Endodermal cell (in vitro differentiated cells): ENCODE data around the gene LYPLA2. TPM values are rescaled to one million over a fixed set of nuclear protein-coding genes. Genes with fewer than 3 reads are reported as not detected.
A peak's percentile ranks its signal among the peaks of the same experiment; 100 is the strongest.
"Not testable (repeated sequence)": the region's sequence is repeated elsewhere in the genome, so short reads cannot be mapped to it uniquely, and the experiment has no call there.

Experiments
- DNase-seq: peaks from one replicate; pipeline ENCODE4 v3.0.0-alpha.2; 2017
- H3K27ac ChIP-seq: 2 replicates; pipeline ENCODE4 v1.5.1; 2013; ENCODE audit warnings: mild to moderate bottlenecking, low read depth, low read length, moderate library complexity
- H3K27me3 ChIP-seq: 2 replicates; pipeline ENCODE4 v1.6.1; 2013; ENCODE audit warnings: mild to moderate bottlenecking, low read length, moderate library complexity; ENCODE audit not compliant: insufficient read depth, control insufficient read depth, poor library complexity, severe bottlenecking
- H3K36me3 ChIP-seq: 2 replicates; pipeline ENCODE4 v1.7.0; 2013; ENCODE audit warnings: mild to moderate bottlenecking, low read length, moderate library complexity; ENCODE audit not compliant: control insufficient read depth, insufficient read depth
- H3K4me1 ChIP-seq: one replicate; pipeline ENCODE4 v1.7.0; 2013; ENCODE audit warnings: low read length; ENCODE audit not compliant: control insufficient read depth, insufficient read depth
- H3K4me3 ChIP-seq: 2 replicates; pipeline ENCODE4 v1.5.1; 2013; ENCODE audit warnings: mild to moderate bottlenecking, low read length, moderate library complexity
- H3K9ac ChIP-seq: 2 replicates; pipeline ENCODE4 v1.6.1; 2013; ENCODE audit warnings: mild to moderate bottlenecking, low read length, moderate library complexity; ENCODE audit not compliant: poor library complexity, severe bottlenecking; ENCODE audit errors: extremely low read depth
- H3K9me3 ChIP-seq: 2 replicates; pipeline ENCODE4 v1.6.1; 2013; ENCODE audit warnings: mild to moderate bottlenecking, low read length, moderate library complexity; ENCODE audit not compliant: control insufficient read depth
- H3K27ac Mint-ChIP-seq: 2 replicates; pipeline ENCODE4 v1.8.0; 2020; ENCODE audit warnings: mixed read lengths
- H3K27me3 Mint-ChIP-seq: 2 replicates; pipeline ENCODE4 v1.8.0; 2021; ENCODE audit warnings: mild to moderate bottlenecking, mixed read lengths; ENCODE audit not compliant: insufficient read depth
- H3K36me3 Mint-ChIP-seq: 2 replicates; pipeline ENCODE4 v1.8.0; 2020; ENCODE audit warnings: low read depth, mixed read lengths
- H3K4me1 Mint-ChIP-seq: 2 replicates; pipeline ENCODE4 v1.8.0; 2020; ENCODE audit warnings: mixed read lengths
- H3K4me3 Mint-ChIP-seq: 2 replicates; pipeline ENCODE4 v1.8.0; 2020; ENCODE audit warnings: mild to moderate bottlenecking, moderate library complexity, mixed read lengths
- H3K9me3 Mint-ChIP-seq: 2 replicates; pipeline ENCODE4 v1.8.0; 2020; ENCODE audit warnings: mild to moderate bottlenecking, mixed read lengths
- WGBS, 2 experiments: methylation state at CpG; one replicate each; pipeline versions ENCODE4 v1.1.5 to v1.1.7; 2013; ENCODE audit warnings: missing lambda C conversion rate in 2 of 2, mixed read lengths in 1 of 2; ENCODE audit not compliant: insufficient coverage in 1 of 2, insufficient read length in 1 of 2; 5-methylcytosine and 5-hydroxymethylcytosine counted together
- total RNA-seq, 2 donors: library from RNA; stranded (reverse); fragmentation: NEBNext Ultra II Directional in 1 of 2; extraction: Animal tissue kit (Norgen Biotek cat#: 25700) in 1 of 2; gene quantifications; 2 replicates in 1 of 2; 3 replicates in 1 of 2; pipeline ENCODE4 v1.2.1, GENCODE V29; 2021
- TF ChIP-seq, protein P1 (sequence below): fragments of 200-600 bp; sonication (generic); conservative IDR thresholded peaks from 2 replicates; pipeline ENCODE4 v1.5.0; 2021; ENCODE audit warnings: antibody characterized with exemption, mild to moderate bottlenecking

LYPLA2 gene
- total RNA-seq, 2 donors from 2014 or later = 103 to 107 TPM

DNA sequence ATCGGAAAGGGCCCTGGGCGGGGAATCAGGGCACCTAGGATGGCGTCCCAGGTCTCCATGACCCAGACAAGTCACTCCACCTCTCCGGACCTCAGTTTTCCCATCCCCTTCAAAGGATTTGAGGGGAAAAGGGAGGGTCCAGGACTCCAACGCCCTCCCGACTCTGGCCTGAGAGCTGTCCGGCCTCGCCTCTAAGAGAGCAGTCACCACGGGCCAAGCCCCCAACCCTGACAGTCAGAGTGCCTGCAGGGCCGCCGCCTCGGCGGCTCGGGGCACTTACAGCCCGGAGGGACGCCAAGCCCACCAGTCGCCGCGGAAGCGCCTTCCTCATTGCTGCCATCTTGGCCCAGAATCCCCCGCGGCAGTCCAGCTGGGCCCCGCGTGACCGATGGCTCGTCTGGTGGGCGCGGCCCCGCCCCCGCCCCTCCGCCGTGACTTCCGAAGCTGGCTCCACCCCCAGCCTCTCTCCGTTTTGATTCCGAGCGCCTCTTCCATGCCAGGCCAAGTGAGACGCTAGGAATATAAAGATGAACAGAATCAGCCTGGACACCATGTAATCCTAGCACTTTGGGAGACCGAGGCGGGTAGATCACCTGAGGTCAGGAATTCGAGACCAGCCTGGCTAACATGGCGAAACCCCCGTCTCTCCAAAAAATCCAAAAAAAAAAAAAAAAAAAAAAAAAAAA lies 34.3 kb downstream of the LYPLA2 start, which contains the start of gene HMGCL:
Gene HMGCL (minus strand): TSS at position 354 of the 686 bp plus-strand sequence. CDS start 14 bp downstream, at position 340.
- Histone ChIP-seq H3K9ac (peak within 1 kb of the TSS; percentile 76), H3K27me3 (no peaks in the 10 kb centered on the region), H3K27ac (peak within 1 kb of the TSS; percentile 45), H3K9me3 (no peaks in the 10 kb centered on the region), H3K4me3 (peak within 1 kb of the TSS; percentile 97), H3K4me1 (peaks cover 4% of the 10 kb centered on the region), H3K36me3 (no peaks in the 10 kb centered on the region)
- Mint-ChIP-seq H3K27me3 (no peaks in the 10 kb centered on the region), H3K9me3 (no peaks in the 10 kb centered on the region), H3K27ac (peak within 1 kb of the TSS; percentile 98), H3K4me1 (peaks cover 12% of the 10 kb centered on the region), H3K4me3 (peak within 1 kb of the TSS; percentile 93), H3K36me3 (no peaks in the 10 kb centered on the region)
- WGBS, 2 experiments = 0 to 1% methylated on average over 15 to 42 of the region's 42 CpGs
- peak; percentile 96 for DNase-seq
- TF ChIP-seq, protein P1, sequence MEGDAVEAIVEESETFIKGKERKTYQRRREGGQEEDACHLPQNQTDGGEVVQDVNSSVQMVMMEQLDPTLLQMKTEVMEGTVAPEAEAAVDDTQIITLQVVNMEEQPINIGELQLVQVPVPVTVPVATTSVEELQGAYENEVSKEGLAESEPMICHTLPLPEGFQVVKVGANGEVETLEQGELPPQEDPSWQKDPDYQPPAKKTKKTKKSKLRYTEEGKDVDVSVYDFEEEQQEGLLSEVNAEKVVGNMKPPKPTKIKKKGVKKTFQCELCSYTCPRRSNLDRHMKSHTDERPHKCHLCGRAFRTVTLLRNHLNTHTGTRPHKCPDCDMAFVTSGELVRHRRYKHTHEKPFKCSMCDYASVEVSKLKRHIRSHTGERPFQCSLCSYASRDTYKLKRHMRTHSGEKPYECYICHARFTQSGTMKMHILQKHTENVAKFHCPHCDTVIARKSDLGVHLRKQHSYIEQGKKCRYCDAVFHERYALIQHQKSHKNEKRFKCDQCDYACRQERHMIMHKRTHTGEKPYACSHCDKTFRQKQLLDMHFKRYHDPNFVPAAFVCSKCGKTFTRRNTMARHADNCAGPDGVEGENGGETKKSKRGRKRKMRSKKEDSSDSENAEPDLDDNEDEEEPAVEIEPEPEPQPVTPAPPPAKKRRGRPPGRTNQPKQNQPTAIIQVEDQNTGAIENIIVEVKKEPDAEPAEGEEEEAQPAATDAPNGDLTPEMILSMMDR = no peak

DNA sequence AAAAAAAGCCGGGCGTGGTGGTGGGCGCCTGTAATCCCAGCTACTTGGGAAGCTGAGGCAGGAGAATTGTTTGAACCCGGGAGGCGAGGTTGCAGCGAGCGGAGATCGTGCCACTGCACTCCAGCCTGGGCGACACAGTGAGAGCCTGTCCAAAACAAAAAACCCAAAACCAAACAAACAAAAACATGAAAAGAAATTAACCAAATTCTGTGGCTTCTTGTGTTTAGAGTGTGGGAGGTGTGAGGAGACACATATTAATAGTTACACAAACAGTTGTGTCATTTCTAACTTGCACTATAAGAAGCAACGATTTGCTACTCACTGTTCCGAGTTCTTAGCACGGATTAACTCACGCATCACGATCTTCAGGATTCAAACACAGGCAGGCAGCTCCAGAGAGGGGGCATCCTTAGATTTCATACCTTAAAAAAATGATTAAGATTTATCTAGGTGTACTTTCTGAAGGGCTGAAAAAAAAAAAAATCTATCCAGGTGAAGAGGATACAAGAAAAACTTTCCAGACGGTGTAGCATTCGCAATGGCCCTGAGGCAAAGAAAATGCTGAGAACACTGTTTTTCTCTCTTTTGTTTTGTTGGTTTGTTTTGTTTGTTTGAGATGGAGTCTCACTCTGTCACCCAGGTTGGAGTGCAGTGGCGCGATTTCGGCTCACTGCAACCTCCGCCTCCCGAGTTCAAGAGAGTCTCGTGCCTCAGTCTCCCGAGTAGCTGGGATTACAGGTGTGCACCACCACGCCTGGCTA lies 35.0 kb downstream of the LYPLA2 start:
- H3K27me3 ChIP-seq = no peaks in the 10 kb centered on the region
- peak overlapping the region; percentile 97 for H3K4me3 ChIP-seq
- Mint-ChIP-seq H3K9me3 (no peaks in the 10 kb centered on the region), H3K4me1 (peaks cover 12% of the 10 kb centered on the region), H3K36me3 (no peaks in the 10 kb centered on the region), H3K27me3 (no peaks in the 10 kb centered on the region), H3K27ac (peak overlapping the region; percentile 98), H3K4me3 (peak overlapping the region; percentile 93)
- no peak overlapping the region for H3K27ac ChIP-seq
- H3K4me1 ChIP-seq = peaks cover 4% of the 10 kb centered on the region
- WGBS, 2 experiments = 76 to 95% methylated on average over 16 to 24 of the region's 24 CpGs
- TF ChIP-seq, protein P1 = no peak
- no peak for DNase-seq
- H3K36me3 ChIP-seq = no peaks in the 10 kb centered on the region
- no peaks in the 10 kb centered on the region for H3K9me3 ChIP-seq
- H3K9ac ChIP-seq = no peak overlapping the region

DNA sequence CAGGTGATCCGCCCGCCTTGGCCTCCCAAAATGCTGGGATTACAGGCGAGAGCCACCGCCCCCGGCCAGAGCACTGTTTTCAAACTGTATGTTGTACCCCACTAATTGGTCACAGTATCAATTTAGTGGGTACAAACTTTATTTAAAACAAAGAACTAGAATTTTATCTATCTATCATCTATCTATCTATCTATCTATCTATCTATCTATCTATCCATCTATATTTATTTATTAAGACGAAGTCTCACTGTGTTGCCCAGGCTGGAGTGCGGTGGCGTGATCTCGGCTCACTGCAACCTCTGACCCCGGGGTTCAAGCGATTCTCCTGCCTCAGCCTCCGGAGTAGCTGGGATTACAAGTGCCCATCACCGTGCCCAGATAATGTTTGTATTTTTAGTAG lies 35.6 kb downstream of the LYPLA2 start:
- not testable (repeated sequence) for H3K36me3 ChIP-seq, H3K9me3 ChIP-seq, H3K4me1 ChIP-seq, H3K4me3 ChIP-seq, H3K9ac ChIP-seq, H3K27ac ChIP-seq, H3K27me3 Mint-ChIP-seq, H3K9me3 Mint-ChIP-seq, H3K4me3 Mint-ChIP-seq, H3K27ac Mint-ChIP-seq, H3K36me3 Mint-ChIP-seq, H3K27me3 ChIP-seq, DNase-seq
- 95 to 96% methylated on average over 7 to 13 of the region's 13 CpGs for WGBS, 2 experiments
- peaks cover 12% of the 10 kb centered on the region for H3K4me1 Mint-ChIP-seq
